ENCODE results near the gene SH2B3.

SH2B3 gene

GRCh38 chr12:111429828-111430432, 24.2 kb downstream of the SH2B3 start:
- DNase-seq = no peak

- DNase-seq = no peak
These were observed 25.0 kb downstream of the SH2B3 start for GRCh38 chr12:111430433-111431353.

GRCh38 chr12:111431772-111432171, 26.0 kb downstream of the SH2B3 start:
- no peak for DNase-seq

- DNase-seq = no peak
These were observed 28.3 kb downstream of the SH2B3 start for GRCh38 chr12:111434049-111434448.

- no peak for DNase-seq
These were observed 29.1 kb downstream of the SH2B3 start for GRCh38 chr12:111434680-111435338.

GRCh38 chr12:111435661-111436201, 30.0 kb downstream of the SH2B3 start:
- no peak for DNase-seq

- no peak for DNase-seq
These were observed 30.5 kb downstream of the SH2B3 start for GRCh38 chr12:111436266-111436665.

- DNase-seq = no peak
These were observed 31.1 kb downstream of the SH2B3 start for GRCh38 chr12:111436811-111437210.

- no peak for DNase-seq
These were observed 32.2 kb downstream of the SH2B3 start for GRCh38 chr12:111437816-111438454.

GRCh38 chr12:111438481-111438880, 32.8 kb downstream of the SH2B3 start:
- no peak for DNase-seq

- no peak for DNase-seq
These were observed 34.0 kb downstream of the SH2B3 start for GRCh38 chr12:111439657-111440151.

GRCh38 chr12:111440152-111440551, 34.4 kb downstream of the SH2B3 start:
- DNase-seq = no peak

GRCh38 chr12:111440631-111441030, 34.9 kb downstream of the SH2B3 start:
- no peak for DNase-seq

GRCh38 chr12:111441107-111441928, 35.6 kb downstream of the SH2B3 start:
- DNase-seq = no peak

- no peak for DNase-seq
These were observed 36.8 kb downstream of the SH2B3 start for GRCh38 chr12:111442301-111443045.

- no peak for DNase-seq
These were observed 37.4 kb downstream of the SH2B3 start for GRCh38 chr12:111443086-111443485.

GRCh38 chr12:111443586-111443985, 37.9 kb downstream of the SH2B3 start:
- DNase-seq = no peak

- DNase-seq = no peak
These were observed 38.7 kb downstream of the SH2B3 start for GRCh38 chr12:111444314-111444924.

GRCh38 chr12:111444925-111445725, 39.4 kb downstream of the SH2B3 start:
- no peak for DNase-seq
